Measurements from ENCODE around the gene GPLD1.

The GPLD1 gene

DNA sequence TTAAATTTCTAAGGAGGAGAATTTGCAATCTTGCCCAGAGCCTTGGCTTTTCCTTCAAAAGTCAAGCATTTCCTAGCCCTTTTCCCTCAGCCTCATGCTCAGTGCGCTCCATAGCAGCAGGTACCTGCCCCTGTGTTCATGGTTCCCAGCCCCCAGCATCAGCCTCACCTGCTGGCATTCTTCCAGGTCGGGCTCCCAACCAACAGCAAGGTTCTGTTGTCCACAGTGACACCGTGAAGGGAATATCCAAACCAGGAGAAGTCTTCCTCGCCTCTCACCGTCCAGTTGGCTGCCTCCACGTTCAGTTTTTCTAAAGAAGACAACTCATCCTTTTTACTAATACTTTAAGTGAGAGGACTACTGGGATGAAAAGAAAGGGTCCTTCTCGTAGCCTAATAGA lies 42.7 kb downstream of the GPLD1 start:
- peak overlapping the region; percentile 35 for H3K27ac ChIP-seq
- TF ChIP-seq, protein P1, sequence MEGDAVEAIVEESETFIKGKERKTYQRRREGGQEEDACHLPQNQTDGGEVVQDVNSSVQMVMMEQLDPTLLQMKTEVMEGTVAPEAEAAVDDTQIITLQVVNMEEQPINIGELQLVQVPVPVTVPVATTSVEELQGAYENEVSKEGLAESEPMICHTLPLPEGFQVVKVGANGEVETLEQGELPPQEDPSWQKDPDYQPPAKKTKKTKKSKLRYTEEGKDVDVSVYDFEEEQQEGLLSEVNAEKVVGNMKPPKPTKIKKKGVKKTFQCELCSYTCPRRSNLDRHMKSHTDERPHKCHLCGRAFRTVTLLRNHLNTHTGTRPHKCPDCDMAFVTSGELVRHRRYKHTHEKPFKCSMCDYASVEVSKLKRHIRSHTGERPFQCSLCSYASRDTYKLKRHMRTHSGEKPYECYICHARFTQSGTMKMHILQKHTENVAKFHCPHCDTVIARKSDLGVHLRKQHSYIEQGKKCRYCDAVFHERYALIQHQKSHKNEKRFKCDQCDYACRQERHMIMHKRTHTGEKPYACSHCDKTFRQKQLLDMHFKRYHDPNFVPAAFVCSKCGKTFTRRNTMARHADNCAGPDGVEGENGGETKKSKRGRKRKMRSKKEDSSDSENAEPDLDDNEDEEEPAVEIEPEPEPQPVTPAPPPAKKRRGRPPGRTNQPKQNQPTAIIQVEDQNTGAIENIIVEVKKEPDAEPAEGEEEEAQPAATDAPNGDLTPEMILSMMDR (IDR thresholded peaks at IDR 0.05) = no peak
- no peaks in the 10 kb centered on the region for H3K9me3 ChIP-seq
- no peaks in the 10 kb centered on the region for H3K36me3 ChIP-seq
- no peaks in the 10 kb centered on the region for H3K27me3 ChIP-seq
- peaks cover 46 to 48% of the 10 kb centered on the region in 2 experiments for H3K4me1 ChIP-seq (ENCODE audit: control insufficient read depth in 1 of 2, insufficient read depth in 1 of 2, low read depth in 1 of 2, low read length in 1 of 2)
- no peak overlapping the region for H3K4me3 ChIP-seq (ENCODE audit: low read depth in 1 of 2, low read length in 1 of 2)

DNA sequence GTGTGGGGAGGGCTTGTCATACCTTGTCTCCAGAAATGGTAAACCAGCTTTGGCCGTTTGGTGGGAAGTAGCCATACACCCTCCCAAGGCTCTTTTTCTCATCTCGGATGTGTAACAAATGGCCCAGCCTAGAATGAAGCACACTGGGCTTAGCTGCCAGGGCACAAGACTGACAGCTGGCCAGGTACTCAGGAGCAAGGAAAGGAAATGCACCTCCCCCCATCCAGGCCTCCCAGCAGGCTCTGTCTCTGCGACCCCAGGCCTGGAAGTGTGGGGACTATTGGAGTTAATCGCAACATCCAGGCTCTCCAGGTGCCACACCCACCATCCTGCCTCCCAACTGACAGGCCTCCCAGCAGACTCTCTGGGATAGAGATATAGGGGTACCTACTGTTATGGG lies 43.7 kb downstream of the GPLD1 start:
- Histone ChIP-seq H3K4me1 (ENCODE audit: control insufficient read depth in 1 of 2, insufficient read depth in 1 of 2, low read depth in 1 of 2, low read length in 1 of 2) (peaks cover 46 to 51% of the 10 kb centered on the region in 2 experiments), H3K4me3 (ENCODE audit: low read depth in 1 of 2, low read length in 1 of 2) (peak overlapping the region in 1 of 2 experiments; percentile 8), H3K36me3 (no peaks in the 10 kb centered on the region), H3K27ac (peak overlapping the region; percentile 68), H3K27me3 (no peaks in the 10 kb centered on the region), H3K9me3 (no peaks in the 10 kb centered on the region)
- TF ChIP-seq, protein P1 (IDR thresholded peaks at IDR 0.05) = no peak

DNA sequence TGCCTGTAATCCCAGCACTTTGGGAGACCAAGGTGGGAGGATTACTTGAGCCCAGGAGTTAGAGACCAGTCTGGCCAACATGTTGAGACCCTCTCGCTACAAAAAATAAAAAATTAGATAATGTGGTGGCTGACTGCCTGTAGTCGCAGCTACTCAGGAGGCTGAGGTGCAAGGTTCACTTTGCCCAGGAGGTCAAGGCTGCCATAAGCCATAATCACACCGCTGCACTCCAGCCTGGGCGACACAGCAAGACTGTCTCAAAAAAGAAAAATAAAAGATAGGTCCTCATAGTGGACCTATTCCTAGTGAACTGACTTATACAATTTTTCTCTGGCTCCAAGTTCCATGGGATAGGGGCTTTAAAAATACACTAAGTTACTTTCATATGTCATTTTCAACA lies 44.8 kb downstream of the GPLD1 start:
- H3K27me3 ChIP-seq = no peaks in the 10 kb centered on the region
- no peaks in the 10 kb centered on the region for H3K9me3 ChIP-seq
- no peak overlapping the region for H3K4me3 ChIP-seq (ENCODE audit: low read depth in 1 of 2, low read length in 1 of 2)
- TF ChIP-seq, protein P1 (IDR thresholded peaks at IDR 0.05) = no peak
- H3K4me1 ChIP-seq (ENCODE audit: control insufficient read depth in 1 of 2, insufficient read depth in 1 of 2, low read depth in 1 of 2, low read length in 1 of 2) = peaks cover 50 to 54% of the 10 kb centered on the region in 2 experiments
- H3K36me3 ChIP-seq = no peaks in the 10 kb centered on the region
- H3K27ac ChIP-seq = peak overlapping the region; percentile 68

DNA sequence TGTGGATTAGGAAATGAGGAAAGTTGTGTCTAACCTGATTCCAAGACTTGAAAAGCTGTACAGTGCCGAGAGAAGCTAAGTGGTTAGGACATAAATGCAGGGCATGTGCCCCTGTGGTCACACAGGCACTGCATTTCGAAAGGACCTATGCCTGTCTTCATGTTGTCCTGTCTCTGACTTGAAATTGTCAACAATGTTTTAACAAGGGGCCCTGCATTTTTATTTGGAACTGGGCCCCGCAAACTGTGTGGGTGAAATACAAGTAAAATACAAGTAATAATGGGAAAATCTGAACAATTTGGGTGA lies 47.8 kb downstream of the GPLD1 start:
- H3K9me3 ChIP-seq = no peaks in the 10 kb centered on the region
- no peaks in the 10 kb centered on the region for H3K27me3 ChIP-seq
- TF ChIP-seq, protein P1 (IDR thresholded peaks at IDR 0.05) = no peak
- H3K4me3 ChIP-seq (ENCODE audit: low read depth in 1 of 2, low read length in 1 of 2) = no peak overlapping the region
- peaks cover 23 to 29% of the 10 kb centered on the region in 2 experiments for H3K4me1 ChIP-seq (ENCODE audit: control insufficient read depth in 1 of 2, insufficient read depth in 1 of 2, low read depth in 1 of 2, low read length in 1 of 2)
- no peak overlapping the region for H3K27ac ChIP-seq
- no peaks in the 10 kb centered on the region for H3K36me3 ChIP-seq

DNA sequence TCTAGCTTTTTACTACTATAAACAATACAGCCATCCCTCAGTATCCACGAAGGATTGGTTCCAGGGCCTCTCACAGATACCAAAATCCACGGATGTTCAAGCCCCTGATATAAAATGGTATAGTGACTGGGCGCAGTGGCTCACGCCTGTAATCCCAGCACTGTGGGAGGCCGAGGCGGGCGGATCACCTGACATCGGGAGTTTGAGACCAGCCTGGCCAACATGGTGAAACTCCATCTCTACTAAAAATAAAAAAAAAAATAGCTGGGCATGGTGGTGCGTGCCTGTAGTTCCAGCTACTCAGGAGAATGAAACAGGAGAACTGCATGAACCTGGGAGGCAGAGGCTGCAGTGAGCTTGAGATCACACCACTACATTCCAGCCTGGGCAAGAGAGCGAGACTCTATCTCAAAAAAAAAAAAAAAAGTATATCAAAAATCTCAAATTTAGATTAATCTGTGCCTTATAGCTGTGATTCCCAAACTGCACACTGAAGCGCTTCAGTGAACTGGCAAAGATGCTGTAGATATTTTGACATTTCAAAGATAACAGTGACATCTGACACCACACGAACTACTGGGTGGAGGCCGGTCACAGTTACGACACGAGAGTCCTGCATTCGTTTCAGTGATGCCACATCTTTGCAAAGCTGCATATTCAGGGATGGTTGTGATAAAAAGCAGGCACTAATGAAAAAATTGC lies 48.3 kb downstream of the GPLD1 start:
- Histone ChIP-seq H3K27me3 (no peaks in the 10 kb centered on the region), H3K27ac (no peak overlapping the region), H3K36me3 (no peaks in the 10 kb centered on the region), H3K4me3 (ENCODE audit: low read depth in 1 of 2, low read length in 1 of 2) (no peak overlapping the region), H3K4me1 (ENCODE audit: control insufficient read depth in 1 of 2, insufficient read depth in 1 of 2, low read depth in 1 of 2, low read length in 1 of 2) (peaks cover 18 to 24% of the 10 kb centered on the region in 2 experiments), H3K9me3 (no peaks in the 10 kb centered on the region)
- TF ChIP-seq, protein P1 (IDR thresholded peaks at IDR 0.05) = no peak
